Stomach (tissue), 9 donors: ENCODE results near the gene SF1. TPM values are rescaled to one million over a fixed set of nuclear protein-coding genes. Genes with fewer than 3 reads are reported as not detected.

Experiments
- DNase-seq, 2 donors: peaks; one replicate each; pipeline versions ENCODE4 v3.0.0 to v3.0.0-alpha.2; 2013 to 2019
- H3K27ac ChIP-seq, 5 donors: fragments of 200-600 bp in 4 of 5; sonication (generic) in 4 of 5; one replicate each; pipeline ENCODE4 v1.5.1; 2013 to 2019; ENCODE audit warnings: mild to moderate bottlenecking in 1 of 5, moderate library complexity in 1 of 5
- H3K27me3 ChIP-seq, 3 donors: fragments of 200-600 bp; sonication (generic); one replicate each; pipeline ENCODE4 v1.5.1; 2017 to 2019; ENCODE audit warnings: mixed run types in 1 of 3
- H3K36me3 ChIP-seq, 4 donors: fragments of 200-600 bp; sonication (generic); 1 replicate in 3 of 4; 2 replicates in 1 of 4; pipeline ENCODE4 v1.5.1; 2016 to 2019
- H3K4me1 ChIP-seq, 4 donors: fragments of 200-600 bp; sonication (generic); one replicate each; pipeline ENCODE4 v1.5.1; 2016 to 2019
- H3K4me3 ChIP-seq, 4 donors: fragments of 200-600 bp; sonication (generic) in 3 of 4; one replicate each; pipeline ENCODE4 v1.5.1; 2016 to 2019; ENCODE audit warnings: mild to moderate bottlenecking in 1 of 4
- H3K9me3 ChIP-seq, 4 donors: fragments of 200-600 bp; sonication (generic); one replicate each; pipeline ENCODE4 v1.5.1; 2016 to 2019
- EP300 ChIP-seq: sonication (generic); formaldehyde crosslinking; IDR thresholded peaks from one replicate; pipeline ENCODE4 v1.6.1; 2017; ENCODE audit warnings: antibody characterized with exemption
- POLR2A ChIP-seq, 4 donors: fragments of 450-650 bp; IDR thresholded peaks; one replicate each; pipeline ENCODE4 v1.6.1; 2016; ENCODE audit warnings: antibody characterized with exemption in 4 of 4, control low read depth in 2 of 4, mild to moderate bottlenecking in 1 of 4, moderate library complexity in 1 of 4
- POLR2AphosphoS5 ChIP-seq, 3 donors: sonication (generic); formaldehyde crosslinking; IDR thresholded peaks; one replicate each; pipeline ENCODE4 v1.6.1; 2016; ENCODE audit warnings: antibody characterized with exemption in 3 of 3
- WGBS, 5 donors: extraction: QIAGEN DNeasy Blood & Tissue Kit in 3 of 5; methylation state at CpG; one replicate each; pipeline versions ENCODE4 v1.1.5 to v1.1.7; 2013 to 2018; 5-methylcytosine and 5-hydroxymethylcytosine counted together
- intact Hi-C: fragments of 100-400 bp; cut with DNase I; formaldehyde crosslinking; loops from one replicate; pipeline ENCODE4 v1.15.1; 2023; ENCODE audit warnings: low total_unique reads
- polyA plus RNA-seq, 3 donors: library from polyadenylated mRNA; stranded (reverse); fragments of 200-250 nt; gene quantifications; one replicate each; pipeline ENCODE4 v1.2.3, GENCODE V29; 2013
- total RNA-seq, 5 donors: library from RNA; depleted of rRNA; stranded (reverse); fragments of >200 nt; gene quantifications; one replicate each; pipeline versions ENCODE4 v1.1.0 to v1.2.3, GENCODE V29; 2014 to 2016
- TF ChIP-seq, protein P1 (sequence below), 7 experiments: fragments of 450-650 bp in 4 of 7; fragments of 200-600 bp in 3 of 7; sonication (generic) in 3 of 7; IDR thresholded peaks; one replicate each; pipeline ENCODE4 v1.5.1; 2016 to 2019; ENCODE audit warnings: antibody characterized with exemption in 7 of 7, control low read depth in 2 of 7, mild to moderate bottlenecking in 1 of 7
- donor health status: healthy with polysubstance abuse.
- donor health status: Bipolar disorder and iron deficiency.
- donor health status: healthy.

Gene SF1
- total and polyA plus RNA-seq, 8 donors = 57.5 to 341 (median 248) TPM

DNA sequence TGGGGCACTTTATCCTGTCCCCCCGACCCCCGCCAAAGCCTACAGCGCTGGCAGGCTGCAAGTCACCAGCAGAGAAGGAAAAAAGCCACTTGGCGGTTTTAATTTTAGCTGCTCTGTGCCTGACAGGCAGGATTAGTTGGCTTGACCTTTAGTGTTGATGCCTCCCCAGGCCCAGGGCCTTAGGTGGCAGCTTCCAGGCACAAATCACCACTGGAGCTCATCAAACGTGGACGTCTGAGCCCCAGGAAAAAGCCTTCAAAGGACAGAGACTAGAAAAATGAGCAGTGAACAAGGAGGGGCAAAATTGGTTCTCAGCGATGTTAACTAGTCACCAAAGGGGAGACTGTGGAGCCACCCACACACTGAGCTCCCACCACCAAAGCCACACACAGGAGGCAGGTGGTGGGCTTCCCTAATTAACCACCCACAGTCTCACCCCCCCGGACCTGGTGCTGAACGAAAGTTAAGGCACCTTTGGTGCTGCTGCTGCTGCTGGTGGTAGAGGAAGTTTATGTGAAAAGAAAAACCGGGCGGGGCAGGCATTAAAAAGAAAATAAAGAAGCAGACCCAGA, 14.2 kb downstream of the SF1 start:
- Histone ChIP-seq H3K9me3 (no peaks in the 10 kb centered on the region), H3K36me3 (peaks cover 70 to 75% (median 71%) of the 10 kb centered on the region in 4 donors), H3K27ac (peak overlapping the region in 4 of 5 donors; percentile 49 to 77 (median 71)), H3K27me3 (no peaks in the 10 kb centered on the region), H3K4me3 (no peak overlapping the region), H3K4me1 (peaks cover 41 to 94% (median 65%) of the 10 kb centered on the region in 4 donors)
- WGBS, 5 donors = 53 to 69% (median 62%) methylated on average over 11 of the region's 11 CpGs
- TF ChIP-seq, protein P1, sequence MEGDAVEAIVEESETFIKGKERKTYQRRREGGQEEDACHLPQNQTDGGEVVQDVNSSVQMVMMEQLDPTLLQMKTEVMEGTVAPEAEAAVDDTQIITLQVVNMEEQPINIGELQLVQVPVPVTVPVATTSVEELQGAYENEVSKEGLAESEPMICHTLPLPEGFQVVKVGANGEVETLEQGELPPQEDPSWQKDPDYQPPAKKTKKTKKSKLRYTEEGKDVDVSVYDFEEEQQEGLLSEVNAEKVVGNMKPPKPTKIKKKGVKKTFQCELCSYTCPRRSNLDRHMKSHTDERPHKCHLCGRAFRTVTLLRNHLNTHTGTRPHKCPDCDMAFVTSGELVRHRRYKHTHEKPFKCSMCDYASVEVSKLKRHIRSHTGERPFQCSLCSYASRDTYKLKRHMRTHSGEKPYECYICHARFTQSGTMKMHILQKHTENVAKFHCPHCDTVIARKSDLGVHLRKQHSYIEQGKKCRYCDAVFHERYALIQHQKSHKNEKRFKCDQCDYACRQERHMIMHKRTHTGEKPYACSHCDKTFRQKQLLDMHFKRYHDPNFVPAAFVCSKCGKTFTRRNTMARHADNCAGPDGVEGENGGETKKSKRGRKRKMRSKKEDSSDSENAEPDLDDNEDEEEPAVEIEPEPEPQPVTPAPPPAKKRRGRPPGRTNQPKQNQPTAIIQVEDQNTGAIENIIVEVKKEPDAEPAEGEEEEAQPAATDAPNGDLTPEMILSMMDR (IDR thresholded peaks at IDR 0.05) = no peak
- TF ChIP-seq EP300 (no peak), POLR2AphosphoS5 (IDR thresholded peaks at IDR 0.05) (no peak), POLR2A (IDR thresholded peaks at IDR 0.05) (no peak)
- intact Hi-C loops = no loop called here
- DNase-seq = peak; percentile 25 to 47

- no peaks in the 10 kb centered on the region for H3K27me3 ChIP-seq
- H3K27ac ChIP-seq = peak overlapping the region in 4 of 5 donors; percentile 49 to 77 (median 71)
- peaks cover 41 to 100% (median 70%) of the 10 kb centered on the region in 4 donors for H3K4me1 ChIP-seq
- no peak overlapping the region for H3K4me3 ChIP-seq
- H3K9me3 ChIP-seq = no peaks in the 10 kb centered on the region
- 64 to 73% (median 70%) methylated on average over 5 to 6 of the region's 6 CpGs for WGBS, 5 donors
- peaks cover 65 to 69% (median 66%) of the 10 kb centered on the region in 4 donors for H3K36me3 ChIP-seq
- peak in 1 of 2 donors; percentile 22 for DNase-seq
- TF ChIP-seq EP300 (no peak), POLR2A (IDR thresholded peaks at IDR 0.05) (no peak), POLR2AphosphoS5 (IDR thresholded peaks at IDR 0.05) (no peak)
- TF ChIP-seq, protein P1 (IDR thresholded peaks at IDR 0.05) = no peak
- intact Hi-C loops = no loop called here
Observed at GRCh38 chr11:64763526-64764039, 14.8 kb downstream of the SF1 start.

DNA sequence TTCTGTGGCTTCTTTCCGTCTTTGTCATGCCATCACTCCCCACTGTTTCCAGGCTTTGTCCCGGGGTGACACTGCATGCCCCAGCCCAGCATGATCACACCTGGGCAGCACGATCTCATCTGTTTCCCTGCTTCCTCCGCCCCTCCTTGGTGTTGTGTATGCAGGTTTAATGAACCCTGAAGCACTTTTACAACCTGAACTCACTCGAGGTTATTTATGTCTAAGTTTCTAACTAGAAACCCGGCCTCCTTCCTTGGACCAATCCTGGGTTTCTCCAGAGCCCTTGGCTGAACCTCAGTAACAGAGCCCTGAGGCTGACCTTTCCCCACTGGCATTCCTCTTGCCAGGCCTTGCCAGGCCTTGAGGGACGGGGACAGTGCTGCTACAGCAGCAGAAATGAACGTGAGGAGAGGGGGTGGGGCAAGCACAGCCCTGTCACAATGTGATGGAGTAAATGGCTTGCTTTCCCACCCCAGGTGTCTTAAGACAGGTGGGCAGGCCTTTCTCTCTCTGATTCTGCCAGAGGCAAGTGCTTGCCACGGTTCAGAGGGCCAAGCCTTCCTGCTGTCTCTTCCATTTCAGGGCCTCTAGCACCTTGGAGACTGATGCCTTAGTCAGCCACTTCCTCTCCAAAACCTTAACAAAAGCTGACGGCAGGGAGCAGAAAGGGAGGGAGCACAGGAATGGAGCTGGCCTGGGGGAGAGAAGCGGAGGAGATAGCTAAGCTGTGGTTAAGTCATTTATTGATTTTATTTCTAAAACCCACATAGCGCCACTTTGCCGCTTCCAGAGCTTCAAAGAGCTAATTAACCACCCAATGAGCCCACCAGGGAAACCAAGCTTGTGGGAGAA, 15.4 kb downstream of the SF1 start:
- Histone ChIP-seq H3K4me1 (peaks cover 41 to 98% (median 67%) of the 10 kb centered on the region in 4 donors), H3K27ac (peak overlapping the region in 4 of 5 donors; percentile 49 to 77 (median 71)), H3K4me3 (no peak overlapping the region), H3K27me3 (no peaks in the 10 kb centered on the region), H3K9me3 (no peaks in the 10 kb centered on the region), H3K36me3 (peaks cover 58 to 62% (median 59%) of the 10 kb centered on the region in 4 donors)
- peak; percentile 23 to 28 for DNase-seq
- TF ChIP-seq, protein P1 (IDR thresholded peaks at IDR 0.05) = no peak
- TF ChIP-seq EP300 = no peak
- TF ChIP-seq POLR2A (IDR thresholded peaks at IDR 0.05) = no peak
- TF ChIP-seq POLR2AphosphoS5 (IDR thresholded peaks at IDR 0.05) = no peak
- intact Hi-C loops = no loop called here
- whole genome bisulfite sequencing, 5 donors = 46 to 61% (median 54%) methylated on average over 13 of the region's 13 CpGs

- Histone ChIP-seq H3K9me3 (no peaks in the 10 kb centered on the region), H3K27me3 (no peaks in the 10 kb centered on the region), H3K27ac (peak overlapping the region in 3 of 5 donors; percentile 49 to 77 (median 75)), H3K4me1 (peaks cover 41 to 92% (median 63%) of the 10 kb centered on the region in 4 donors), H3K36me3 (peaks cover 51 to 56% (median 53%) of the 10 kb centered on the region in 4 donors), H3K4me3 (no peak overlapping the region)
- intact Hi-C loops = no loop called here
- DNase-seq = peak; percentile 5 to 24
- TF ChIP-seq, protein P1 (IDR thresholded peaks at IDR 0.05) = no peak
- peak in 1 of 3 donors; percentile 24 for TF ChIP-seq POLR2AphosphoS5 (IDR thresholded peaks at IDR 0.05)
- WGBS, 5 donors = 63 to 74% (median 69%) methylated on average over 5 of the region's 5 CpGs
Observed at GRCh38 chr11:64762277-64762673, 16.1 kb downstream of the SF1 start.
